NB4 (cell line): ENCODE data around the gene RPL35.

Source experiments
- DNase-seq: peaks from one replicate; pipeline ENCODE4 v3.0.0; 2010; ENCODE audit warnings: low read depth
- H3K4me3 ChIP-seq: one replicate; pipeline ENCODE4 v1.5.1; 2011; ENCODE audit warnings: mild to moderate bottlenecking, low read depth, low read length, moderate library complexity
- MAX ChIP-seq: IDR thresholded peaks from 2 replicates; pipeline ENCODE4 v1.6.1; 2011; ENCODE audit warnings: low read depth, low read length
- MYC ChIP-seq: IDR thresholded peaks from 2 replicates; pipeline ENCODE4 v1.6.1; 2011; ENCODE audit warnings: low read depth, low read length
- POLR2A ChIP-seq: IDR thresholded peaks from 2 replicates; pipeline ENCODE4 v1.6.1; 2011; ENCODE audit warnings: mild to moderate bottlenecking; ENCODE audit not compliant: insufficient read length; ENCODE audit errors: extremely low read depth
- TF ChIP-seq, protein P1 (sequence below): IDR thresholded peaks from one replicate; pipeline ENCODE4 v1.5.1; 2012; ENCODE audit warnings: low read depth, low read length

The RPL35 gene

DNA sequence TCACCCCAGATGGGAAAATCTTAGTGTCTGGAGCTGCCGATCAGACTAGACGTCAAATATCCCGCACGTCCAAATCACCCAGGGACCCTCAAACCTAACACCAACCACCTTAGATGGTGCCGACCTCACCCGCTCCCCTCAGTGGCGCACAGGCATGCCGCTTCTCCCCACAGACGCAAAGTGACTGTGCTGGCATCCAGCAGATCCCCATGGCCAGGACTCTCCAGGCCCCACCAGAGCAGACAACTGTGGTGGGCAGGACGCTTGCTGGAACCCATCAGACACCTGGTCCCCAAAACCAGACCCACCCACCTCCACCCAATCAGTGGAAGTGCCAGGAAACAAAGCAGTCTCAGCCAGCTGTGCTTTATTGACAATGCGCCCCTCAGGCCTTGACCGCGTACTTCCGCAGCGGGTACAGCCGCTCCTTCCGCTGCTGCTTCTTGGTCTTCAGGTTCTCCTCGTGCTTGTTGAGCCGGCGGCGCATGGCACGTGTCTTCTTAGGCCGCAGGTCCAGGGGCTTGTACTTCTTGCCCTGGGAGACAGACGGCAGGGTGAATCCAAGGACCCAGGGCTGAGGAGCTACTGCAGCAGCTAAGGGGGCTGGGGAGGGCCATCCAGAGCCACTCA is 4.1 kb downstream of the RPL35 start:
- H3K4me3 ChIP-seq, result no peak overlapping the region
- TF ChIP-seq MYC (no peak), POLR2A (no peak), MAX (no peak)
- TF ChIP-seq, protein P1, sequence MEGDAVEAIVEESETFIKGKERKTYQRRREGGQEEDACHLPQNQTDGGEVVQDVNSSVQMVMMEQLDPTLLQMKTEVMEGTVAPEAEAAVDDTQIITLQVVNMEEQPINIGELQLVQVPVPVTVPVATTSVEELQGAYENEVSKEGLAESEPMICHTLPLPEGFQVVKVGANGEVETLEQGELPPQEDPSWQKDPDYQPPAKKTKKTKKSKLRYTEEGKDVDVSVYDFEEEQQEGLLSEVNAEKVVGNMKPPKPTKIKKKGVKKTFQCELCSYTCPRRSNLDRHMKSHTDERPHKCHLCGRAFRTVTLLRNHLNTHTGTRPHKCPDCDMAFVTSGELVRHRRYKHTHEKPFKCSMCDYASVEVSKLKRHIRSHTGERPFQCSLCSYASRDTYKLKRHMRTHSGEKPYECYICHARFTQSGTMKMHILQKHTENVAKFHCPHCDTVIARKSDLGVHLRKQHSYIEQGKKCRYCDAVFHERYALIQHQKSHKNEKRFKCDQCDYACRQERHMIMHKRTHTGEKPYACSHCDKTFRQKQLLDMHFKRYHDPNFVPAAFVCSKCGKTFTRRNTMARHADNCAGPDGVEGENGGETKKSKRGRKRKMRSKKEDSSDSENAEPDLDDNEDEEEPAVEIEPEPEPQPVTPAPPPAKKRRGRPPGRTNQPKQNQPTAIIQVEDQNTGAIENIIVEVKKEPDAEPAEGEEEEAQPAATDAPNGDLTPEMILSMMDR, result no peak
- no peak for DNase-seq

- no peak overlapping the region for H3K4me3 ChIP-seq
- DNase-seq, result peak; percentile 75
- TF ChIP-seq MYC (no peak), POLR2A (peak; percentile 21), MAX (no peak; the same call in 1 of the 2 replicates)
- TF ChIP-seq, protein P1, result peak; percentile 59
These were observed 5.6 kb downstream of the RPL35 start for GRCh38 chr9:124855944-124856765.

GRCh38 chr9:124855566-124855943 is 6.2 kb downstream of the RPL35 start:
- DNase-seq, result no peak
- no peak for TF ChIP-seq POLR2A
- no peak for TF ChIP-seq MYC
- TF ChIP-seq MAX, result no peak
- TF ChIP-seq, protein P1, result no peak
- no peak overlapping the region for H3K4me3 ChIP-seq

- no peak for TF ChIP-seq POLR2A
- TF ChIP-seq MYC, result no peak
- TF ChIP-seq, protein P1, result no peak
- TF ChIP-seq MAX, result no peak
- DNase-seq, result peak; percentile 33
- H3K4me3 ChIP-seq, result no peak overlapping the region
These were observed 6.9 kb downstream of the RPL35 start for GRCh38 chr9:124854822-124855221.

DNA sequence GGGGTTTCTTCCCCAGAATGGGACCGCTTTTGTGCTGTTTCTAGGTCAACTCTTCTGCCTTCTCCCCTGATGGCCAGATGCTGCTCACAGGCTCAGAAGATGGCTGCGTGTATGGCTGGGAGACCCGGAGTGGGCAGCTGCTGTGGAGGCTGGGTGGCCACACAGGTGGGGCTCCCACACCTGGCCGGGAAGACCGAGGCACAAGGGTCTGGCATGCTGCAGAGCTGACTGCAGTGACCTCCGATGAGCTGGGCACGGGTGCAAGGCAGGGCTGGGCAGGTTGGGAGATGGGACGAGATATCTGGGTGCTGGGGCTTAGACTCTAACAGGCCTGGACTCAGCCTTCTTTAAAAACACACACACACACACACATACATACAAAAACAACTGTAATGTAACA is 7.6 kb downstream of the RPL35 start:
- DNase-seq, result no peak
- no peak overlapping the region for H3K4me3 ChIP-seq
- TF ChIP-seq, protein P1, result no peak
- TF ChIP-seq POLR2A (no peak), MYC (no peak), MAX (no peak)
